Panc1 (cell line): ENCODE measurements around the gene USP48.

Experiments
- CTCF ChIP-seq: fragments of 450-650 bp; IDR thresholded peaks from 2 replicates; pipeline ENCODE4 v1.5.1; 2017; ENCODE audit warnings: mild to moderate bottlenecking
- POLR2AphosphoS5 ChIP-seq: IDR thresholded peaks from 2 replicates; pipeline ENCODE4 v1.6.1; 2012; ENCODE audit warnings: mild to moderate bottlenecking, low read depth, low read length, moderate library complexity
- TF ChIP-seq, protein P1 (sequence below), 2 experiments: IDR thresholded peaks; 2 replicates each; pipeline ENCODE4 v1.6.1; 2011 to 2012; ENCODE audit warnings: low read depth in 2 of 2, control low read depth in 1 of 2, low read length in 1 of 2, mild to moderate bottlenecking in 1 of 2, moderate library complexity in 1 of 2; ENCODE audit not compliant: insufficient read depth in 1 of 2

GRCh38 chr1:21691739-21692138 is 91.2 kb downstream of the USP48 start:
- TF ChIP-seq CTCF (no peak), POLR2AphosphoS5 (no peak)
- TF ChIP-seq, protein P1, sequence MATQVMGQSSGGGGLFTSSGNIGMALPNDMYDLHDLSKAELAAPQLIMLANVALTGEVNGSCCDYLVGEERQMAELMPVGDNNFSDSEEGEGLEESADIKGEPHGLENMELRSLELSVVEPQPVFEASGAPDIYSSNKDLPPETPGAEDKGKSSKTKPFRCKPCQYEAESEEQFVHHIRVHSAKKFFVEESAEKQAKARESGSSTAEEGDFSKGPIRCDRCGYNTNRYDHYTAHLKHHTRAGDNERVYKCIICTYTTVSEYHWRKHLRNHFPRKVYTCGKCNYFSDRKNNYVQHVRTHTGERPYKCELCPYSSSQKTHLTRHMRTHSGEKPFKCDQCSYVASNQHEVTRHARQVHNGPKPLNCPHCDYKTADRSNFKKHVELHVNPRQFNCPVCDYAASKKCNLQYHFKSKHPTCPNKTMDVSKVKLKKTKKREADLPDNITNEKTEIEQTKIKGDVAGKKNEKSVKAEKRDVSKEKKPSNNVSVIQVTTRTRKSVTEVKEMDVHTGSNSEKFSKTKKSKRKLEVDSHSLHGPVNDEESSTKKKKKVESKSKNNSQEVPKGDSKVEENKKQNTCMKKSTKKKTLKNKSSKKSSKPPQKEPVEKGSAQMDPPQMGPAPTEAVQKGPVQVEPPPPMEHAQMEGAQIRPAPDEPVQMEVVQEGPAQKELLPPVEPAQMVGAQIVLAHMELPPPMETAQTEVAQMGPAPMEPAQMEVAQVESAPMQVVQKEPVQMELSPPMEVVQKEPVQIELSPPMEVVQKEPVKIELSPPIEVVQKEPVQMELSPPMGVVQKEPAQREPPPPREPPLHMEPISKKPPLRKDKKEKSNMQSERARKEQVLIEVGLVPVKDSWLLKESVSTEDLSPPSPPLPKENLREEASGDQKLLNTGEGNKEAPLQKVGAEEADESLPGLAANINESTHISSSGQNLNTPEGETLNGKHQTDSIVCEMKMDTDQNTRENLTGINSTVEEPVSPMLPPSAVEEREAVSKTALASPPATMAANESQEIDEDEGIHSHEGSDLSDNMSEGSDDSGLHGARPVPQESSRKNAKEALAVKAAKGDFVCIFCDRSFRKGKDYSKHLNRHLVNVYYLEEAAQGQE (IDR thresholded peaks at IDR 0.05; ENCODE audit: insufficient read depth in 1 of 2, low read depth in 2 of 2, low read length in 1 of 2) = no peak
